Measurements from ENCODE around the gene PCF11.

- TF ChIP-seq CTCF (IDR thresholded peaks at IDR 0.05) (no peak), ZFX (IDR thresholded peaks at IDR 0.05; ENCODE audit: borderline replicate concordance) (no peak)
These were observed 40.8 kb upstream of the PCF11 start for GRCh38 chr11:83116015-83116641.

Data from 22Rv1 (cell line).